ENCODE measurements around the gene RNF208.

- TF ChIP-seq CTCF (IDR thresholded peaks at IDR 0.05 in 2 of 3, conservative IDR thresholded peaks at IDR 0.05 in 1 of 3; ENCODE audit: control insufficient read depth in 2 of 3, extremely low read depth in 1 of 3, insufficient read depth in 1 of 3, low read depth in 3 of 3, low read length in 3 of 3) = no peak
- no peak for TF ChIP-seq EP300 (IDR thresholded peaks at IDR 0.05; ENCODE audit: borderline replicate concordance in 1 of 2, control insufficient read depth in 1 of 2, low read depth in 2 of 2, low read length in 2 of 2)
- TF ChIP-seq ZBTB11 (CRISPR knock-in tag; IDR thresholded peaks at IDR 0.05) = no peak
- TF ChIP-seq RCOR1 (conservative IDR thresholded peaks at IDR 0.05; ENCODE audit: low read depth, low read length) = no peak
- no peak for TF ChIP-seq KAT2A (conservative IDR thresholded peaks at IDR 0.05; ENCODE audit: control insufficient read depth, low read depth, low read length)
- TF ChIP-seq NFIC (IDR thresholded peaks at IDR 0.05; ENCODE audit: low read depth, low read length) = no peak
- TF ChIP-seq, protein P1, sequence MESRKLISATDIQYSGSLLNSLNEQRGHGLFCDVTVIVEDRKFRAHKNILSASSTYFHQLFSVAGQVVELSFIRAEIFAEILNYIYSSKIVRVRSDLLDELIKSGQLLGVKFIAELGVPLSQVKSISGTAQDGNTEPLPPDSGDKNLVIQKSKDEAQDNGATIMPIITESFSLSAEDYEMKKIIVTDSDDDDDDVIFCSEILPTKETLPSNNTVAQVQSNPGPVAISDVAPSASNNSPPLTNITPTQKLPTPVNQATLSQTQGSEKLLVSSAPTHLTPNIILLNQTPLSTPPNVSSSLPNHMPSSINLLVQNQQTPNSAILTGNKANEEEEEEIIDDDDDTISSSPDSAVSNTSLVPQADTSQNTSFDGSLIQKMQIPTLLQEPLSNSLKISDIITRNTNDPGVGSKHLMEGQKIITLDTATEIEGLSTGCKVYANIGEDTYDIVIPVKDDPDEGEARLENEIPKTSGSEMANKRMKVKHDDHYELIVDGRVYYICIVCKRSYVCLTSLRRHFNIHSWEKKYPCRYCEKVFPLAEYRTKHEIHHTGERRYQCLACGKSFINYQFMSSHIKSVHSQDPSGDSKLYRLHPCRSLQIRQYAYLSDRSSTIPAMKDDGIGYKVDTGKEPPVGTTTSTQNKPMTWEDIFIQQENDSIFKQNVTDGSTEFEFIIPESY (IDR thresholded peaks at IDR 0.05) = no peak
- no peak for TF ChIP-seq TCF3 (IDR thresholded peaks at IDR 0.05; ENCODE audit: borderline replicate concordance, insufficient read depth, low read depth, low read length)
- no peak for TF ChIP-seq DPF2 (IDR thresholded peaks at IDR 0.05)
Observed at GRCh38 chr9:137225699-137226331, 3.8 kb upstream of the RNF208 start.
